SK-N-SH (cell line): ENCODE results near the gene TXNDC9.

ENCODE experiments used
- CTCF ChIP-seq: fragments of 200-600 bp; sonication (generic); IDR thresholded peaks from 2 replicates; pipeline ENCODE4 v1.6.1; 2017; ENCODE audit warnings: antibody characterized with exemption, mild to moderate bottlenecking, moderate library complexity
- EZH2phosphoT487 ChIP-seq: fragments of 200-600 bp; sonication (generic); IDR thresholded peaks from 2 replicates; pipeline ENCODE4 v1.6.1; 2017; ENCODE audit warnings: low read depth, mixed run types, mild to moderate bottlenecking, antibody characterized with exemption, moderate library complexity, borderline replicate concordance
- FOXJ3 ChIP-seq: sonication (generic); formaldehyde crosslinking; IDR thresholded peaks from 2 replicates; pipeline ENCODE4 v1.5.1; 2020; ENCODE audit warnings: mild to moderate bottlenecking, missing genetic modification reagents
- NRF1 ChIP-seq: IDR thresholded peaks from 2 replicates; pipeline ENCODE4 v1.6.1; 2012; ENCODE audit warnings: low read depth, mild to moderate bottlenecking, low read length
- POLR2AphosphoS5 ChIP-seq: IDR thresholded peaks from 2 replicates; pipeline ENCODE4 v1.6.1; 2012; ENCODE audit warnings: low read depth, low read length
- RAD21 ChIP-seq: IDR thresholded peaks from 2 replicates; pipeline ENCODE4 v1.6.1; 2012; ENCODE audit warnings: mild to moderate bottlenecking, low read length
- REST ChIP-seq: IDR thresholded peaks from 2 replicates; pipeline ENCODE4 v1.6.1; 2012; ENCODE audit warnings: mild to moderate bottlenecking, low read depth, low read length, moderate library complexity
- RFX5 ChIP-seq: IDR thresholded peaks from 2 replicates; pipeline ENCODE4 v1.6.1; 2012; ENCODE audit warnings: mild to moderate bottlenecking, improper control_type of control experiment, low read length
- SIN3A ChIP-seq: IDR thresholded peaks from 2 replicates; pipeline ENCODE4 v1.6.1; 2012; ENCODE audit warnings: low read depth, mild to moderate bottlenecking, low read length, moderate library complexity, borderline replicate concordance
- USF2 ChIP-seq: fragments of 150-350 bp; IDR thresholded peaks from 2 replicates; pipeline ENCODE4 v1.6.1; 2017; ENCODE audit warnings: antibody characterized with exemption, low read length, low read depth, borderline replicate concordance
- YY1 ChIP-seq: IDR thresholded peaks from 2 replicates; pipeline ENCODE4 v1.4.0; 2012; ENCODE audit warnings: low read depth, mild to moderate bottlenecking

GRCh38 chr2:99340669-99341236 lies 4.6 kb upstream of the TXNDC9 start:
- TF ChIP-seq REST: no peak
- no peak for TF ChIP-seq RFX5
- no peak for TF ChIP-seq CTCF
- no peak for TF ChIP-seq NRF1
- TF ChIP-seq RAD21: no peak
- TF ChIP-seq YY1: no peak
- TF ChIP-seq POLR2AphosphoS5: no peak
- TF ChIP-seq SIN3A: no peak
- TF ChIP-seq EZH2phosphoT487: no peak
- no peak for TF ChIP-seq FOXJ3
- no peak for TF ChIP-seq USF2
